Tongue (tissue), 2 donors: ENCODE data around the gene PPP1R1C. TPM values are rescaled to one million over a fixed set of nuclear protein-coding genes. Genes with fewer than 3 reads are reported as not detected.

Experiments used
- DNase-seq: peaks from one replicate; pipeline ENCODE4 v3.0.0-alpha.2; 2015
- total RNA-seq: library from RNA; depleted of rRNA; stranded (reverse); fragments of >200 nt; gene quantifications from one replicate; pipeline ENCODE4 v1.2.3, GENCODE V29; 2014

PPP1R1C gene
- total RNA-seq, 1 donor from 2014 or later = 2.5 TPM

GRCh38 chr2:182064019-182064778 lies 78.5 kb downstream of the PPP1R1C start:
- DNase-seq = peak; percentile 43

- no peak for DNase-seq
Measured at GRCh38 chr2:182066400-182067087, 80.9 kb downstream of the PPP1R1C start.

- DNase-seq = no peak
Measured at GRCh38 chr2:182067393-182067792, 81.7 kb downstream of the PPP1R1C start.

GRCh38 chr2:182068811-182069210 lies 83.2 kb downstream of the PPP1R1C start:
- no peak for DNase-seq

- no peak for DNase-seq
Measured at GRCh38 chr2:182069416-182069815, 83.8 kb downstream of the PPP1R1C start.

GRCh38 chr2:182069908-182070307 lies 84.3 kb downstream of the PPP1R1C start:
- DNase-seq = no peak

- no peak for DNase-seq
Measured at GRCh38 chr2:182070736-182071135, 85.1 kb downstream of the PPP1R1C start.

- DNase-seq = no peak
Measured at GRCh38 chr2:182072861-182073260, 87.2 kb downstream of the PPP1R1C start.

- DNase-seq = no peak
Measured at GRCh38 chr2:182073613-182074012, 88.0 kb downstream of the PPP1R1C start.

- DNase-seq = no peak
Measured at GRCh38 chr2:182077023-182077422, 91.4 kb downstream of the PPP1R1C start.

- peak; percentile 81 for DNase-seq
Measured at GRCh38 chr2:182077448-182078142, 91.9 kb downstream of the PPP1R1C start.

- no peak for DNase-seq
Measured at GRCh38 chr2:182078988-182079602, 93.4 kb downstream of the PPP1R1C start.

GRCh38 chr2:182080493-182080892 lies 94.8 kb downstream of the PPP1R1C start:
- DNase-seq = no peak

GRCh38 chr2:182081602-182082260 lies 96.1 kb downstream of the PPP1R1C start:
- DNase-seq = no peak

- DNase-seq = peak; percentile 32
Measured at GRCh38 chr2:182088681-182089320, 103.1 kb downstream of the PPP1R1C start.

- DNase-seq = no peak
Measured at GRCh38 chr2:182090486-182090885, 104.8 kb downstream of the PPP1R1C start.

- DNase-seq = no peak
Measured at GRCh38 chr2:182097571-182098164, 112.0 kb downstream of the PPP1R1C start.

GRCh38 chr2:182098648-182099047 lies 113.0 kb downstream of the PPP1R1C start:
- no peak for DNase-seq

GRCh38 chr2:182101263-182101662 lies 115.6 kb downstream of the PPP1R1C start:
- DNase-seq = no peak

GRCh38 chr2:182103526-182103925 lies 117.9 kb downstream of the PPP1R1C start:
- peak; percentile 30 for DNase-seq

GRCh38 chr2:182110347-182110746 lies 124.7 kb downstream of the PPP1R1C start:
- no peak for DNase-seq
